Endothelial cell of umbilical vein (primary cell): ENCODE measurements around the gene PCLO. TPM values are rescaled to one million over a fixed set of nuclear protein-coding genes. Genes with fewer than 3 reads are reported as not detected.
A peak's percentile ranks its signal among the peaks of the same experiment; 100 is the strongest.

Experiments used
- BruUV-seq: library from RNA; stranded (reverse); fragments of 400-500 nt; replicated peaks from 2 replicates; lab custom pipeline; 2021; lab: Mats Ljungman, UMichigan
- CTCF ChIA-PET: fragments of 300-600, 350-600 bp; sonication (Branson Sonifier 250); formaldehyde crosslinking; loops from one replicate; lab custom pipeline; 2021; ENCODE audit warnings: antibody characterized with exemption, inconsistent platforms; lab: Charles Lee
- POLR2A ChIA-PET: fragments of 300-600, 350-600 bp; sonication (Branson Sonifier 250); formaldehyde crosslinking; loops from one replicate; lab custom pipeline; 2021; ENCODE audit warnings: antibody characterized with exemption, inconsistent platforms; lab: Charles Lee
- DNase-seq: peaks from one replicate; pipeline ENCODE4 v3.0.0-alpha.2; 2011; ENCODE audit warnings: low read depth, low spot score
- FAIRE-seq: peaks from 2 replicates; lab custom pipeline; 2011; peaks lifted over from hg19 to GRCh38; lab: Jason Lieb, UNC
- H2AFZ ChIP-seq: 2 replicates; pipeline ENCODE4 v1.6.0; 2012; ENCODE audit warnings: low read depth, low read length, control low read depth, inconsistent platforms
- H3K27ac ChIP-seq: 2 replicates; pipeline ENCODE4 v1.5.1; 2011; ENCODE audit warnings: low read depth, mild to moderate bottlenecking, control low read depth, low read length, moderate library complexity; ENCODE audit not compliant: insufficient read depth
- H3K27me3 ChIP-seq, 2 experiments: 2 replicates each; pipeline versions ENCODE4 v1.6.0 to v1.6.1; 2011; ENCODE audit warnings: low read length in 2 of 2, mixed read lengths in 1 of 2; ENCODE audit not compliant: control insufficient read depth in 2 of 2, insufficient read depth in 2 of 2
- H3K36me3 ChIP-seq, 2 experiments: 2 replicates in 1 of 2; 3 replicates in 1 of 2; pipeline ENCODE4 v1.5.1; 2011; ENCODE audit warnings: low read length in 2 of 2, mild to moderate bottlenecking in 1 of 2, moderate library complexity in 1 of 2; ENCODE audit not compliant: control insufficient read depth in 2 of 2, insufficient read depth in 2 of 2; ENCODE audit errors: extremely low read depth in 1 of 2
- H3K4me1 ChIP-seq: 3 replicates; pipeline ENCODE4 v1.5.1; 2011; ENCODE audit warnings: mild to moderate bottlenecking, low read length; ENCODE audit not compliant: control insufficient read depth, insufficient read depth; ENCODE audit errors: extremely low read depth
- H3K4me2 ChIP-seq: 2 replicates; pipeline ENCODE4 v1.6.1; 2011; ENCODE audit warnings: low read length, control low read depth, mixed read lengths; ENCODE audit not compliant: insufficient read depth
- H3K4me3 ChIP-seq, 3 experiments: fragments of 200-600 bp in 1 of 3; sonication (generic), shearing (Covaris generic) in 1 of 3; replicated peaks in 1 of 3; 2 replicates each; pipeline ENCODE4 v1.5.1; 2011 to 2016; ENCODE audit warnings: control low read depth in 3 of 3, low read length in 3 of 3, mild to moderate bottlenecking in 2 of 3, inconsistent platforms in 1 of 3, low read depth in 1 of 3, moderate library complexity in 1 of 3; ENCODE audit not compliant: insufficient read depth in 1 of 3
- H3K79me2 ChIP-seq: 2 replicates; pipeline ENCODE4 v1.6.0; 2012; ENCODE audit warnings: low read length, inconsistent platforms; ENCODE audit not compliant: control insufficient read depth, insufficient read depth
- H3K9ac ChIP-seq: replicated peaks from 2 replicates; pipeline ENCODE3; 2011; ENCODE audit warnings: low read length, control low read depth; ENCODE audit not compliant: insufficient read depth; ENCODE audit errors: extremely low read depth
- H3K9me1 ChIP-seq: replicated peaks from 3 replicates; pipeline ENCODE4 v1.6.0; 2011; ENCODE audit warnings: mild to moderate bottlenecking, low read length; ENCODE audit not compliant: control insufficient read depth, insufficient read depth; ENCODE audit errors: extremely low read depth
- H3K9me3 ChIP-seq: replicated peaks from 2 replicates; pipeline ENCODE4 v1.5.1; 2012; ENCODE audit warnings: low read length, inconsistent platforms; ENCODE audit not compliant: control insufficient read depth, insufficient read depth
- H4K20me1 ChIP-seq: replicated peaks from 2 replicates; pipeline ENCODE3; 2011; ENCODE audit warnings: mild to moderate bottlenecking, low read length; ENCODE audit not compliant: control insufficient read depth, insufficient read depth; ENCODE audit errors: extremely low read depth
- EZH2 ChIP-seq: IDR thresholded peaks from 2 replicates; pipeline ENCODE4 v1.6.1; 2012; ENCODE audit warnings: borderline replicate concordance, low read depth, mild to moderate bottlenecking, moderate library complexity, low read length, inconsistent platforms; ENCODE audit not compliant: severe bottlenecking
- FOS ChIP-seq: IDR thresholded peaks from 2 replicates; pipeline ENCODE4 v1.6.1; 2011; ENCODE audit warnings: mild to moderate bottlenecking, low read length, moderate library complexity, borderline replicate concordance; ENCODE audit not compliant: insufficient read depth
- GATA2 ChIP-seq: IDR thresholded peaks from 2 replicates; pipeline ENCODE4 v1.7.0; 2011; ENCODE audit warnings: low read depth, mild to moderate bottlenecking, moderate library complexity, mixed read lengths, low read length; ENCODE audit not compliant: insufficient read length, insufficient read depth
- JUN ChIP-seq: IDR thresholded peaks from 2 replicates; pipeline ENCODE4 v1.6.1; 2011; ENCODE audit warnings: borderline replicate concordance, low read depth; ENCODE audit not compliant: insufficient read length, insufficient read depth
- MAX ChIP-seq: IDR thresholded peaks from 2 replicates; pipeline ENCODE4 v1.6.1; 2011; ENCODE audit not compliant: insufficient read depth, insufficient read length
- MYC ChIP-seq: IDR thresholded peaks from one replicate; pipeline ENCODE4 v1.6.1; 2011; ENCODE audit warnings: mild to moderate bottlenecking, low read depth, low read length
- POLR2A ChIP-seq: IDR thresholded peaks from 2 replicates; pipeline ENCODE4 v1.6.1; 2012; ENCODE audit warnings: low read depth, mild to moderate bottlenecking, control low read depth, low read length
- POLR2AphosphoS5 ChIP-seq: IDR thresholded peaks from 2 replicates; pipeline ENCODE4 v1.6.1; 2012; ENCODE audit warnings: low read depth, mild to moderate bottlenecking, control low read depth, low read length, moderate library complexity; ENCODE audit not compliant: insufficient read depth
- dilution Hi-C: fragments of 300-500 bp; cut with MboI; formaldehyde crosslinking; loops from one replicate; pipeline ENCODE4 v1.15.0; 2019; ENCODE audit warnings: low sequenced_read_pairs; ENCODE audit not compliant: extremely low pct_ligation_motif_present
- intact Hi-C: fragments of 100-400 bp; cut with micrococcal nuclease; formaldehyde crosslinking; loops from one replicate; pipeline ENCODE4 v1.10.0; 2022
- polyA plus RNA-seq, 4 experiments: library from polyadenylated mRNA; depleted of rRNA in 3 of 4; stranded (reverse) in 3 of 4; unstranded in 1 of 4; fragments of >200 nt; gene quantifications; 2 replicates each; pipeline versions ENCODE4 v1.2.1 to v1.2.3, GENCODE V29; 2011 to 2012; ENCODE audit warnings: missing spikeins in 1 of 4
- total RNA-seq: library from RNA; stranded (reverse); gene quantifications from 2 replicates; pipeline ENCODE4 v1.2.3, GENCODE V29; 2021
- TF ChIP-seq, protein P1 (sequence below), 2 donors: IDR thresholded peaks; 1 replicate in 1 of 2; 2 replicates in 1 of 2; pipeline ENCODE4 v1.5.1; 2011; ENCODE audit warnings: low read length in 2 of 2, mild to moderate bottlenecking in 2 of 2, moderate library complexity in 2 of 2, control low read depth in 1 of 2, inconsistent platforms in 1 of 2, low read depth in 1 of 2; ENCODE audit not compliant: insufficient read depth in 1 of 2; ENCODE audit errors: extremely low read depth in 1 of 2

The PCLO gene
- total and polyA plus RNA-seq, 2 donors (not counting 3 experiments of a cell fraction or from before 2014, with no cell fraction given): 0.04 to 0.75 TPM

DNA sequence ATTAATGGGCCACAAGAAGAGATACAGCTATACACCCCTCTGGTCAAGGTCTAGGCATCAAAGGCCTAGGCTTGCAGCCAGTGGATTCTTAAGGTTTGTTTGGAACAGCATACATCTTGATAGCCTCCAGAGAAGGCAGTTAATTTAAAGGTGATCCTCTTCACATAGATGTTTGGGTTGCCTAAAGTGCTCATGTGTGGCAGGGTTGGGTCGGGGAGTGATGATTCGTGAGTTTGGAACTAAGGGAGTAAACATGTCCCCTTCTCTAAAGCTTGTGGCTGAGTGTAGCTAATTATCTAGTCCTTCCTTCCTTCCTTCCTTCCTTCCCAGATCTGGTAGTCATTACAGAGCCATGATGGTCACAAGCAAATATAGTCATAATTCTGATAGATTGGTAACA, 12.4 kb downstream of the PCLO start:
- Histone ChIP-seq H3K27ac (no peak overlapping the region), H3K4me1 (peaks cover 11% of the 10 kb centered on the region), H2AFZ (no peak overlapping the region), H3K4me3 (no peak overlapping the region), H3K36me3 (no peaks in the 10 kb centered on the region), H3K4me2 (no peak overlapping the region), H3K9ac (no peak overlapping the region), H3K9me3 (no peaks in the 10 kb centered on the region), H3K9me1 (no peaks in the 10 kb centered on the region), H3K79me2 (no peaks in the 10 kb centered on the region), H4K20me1 (no peaks in the 10 kb centered on the region), H3K27me3 (no peaks in the 10 kb centered on the region)
- FAIRE-seq (peak; percentile 37), DNase-seq (no peak)
- TF ChIP-seq GATA2 (no peak), JUN (no peak), POLR2A (no peak), MYC (no peak), EZH2 (no peak), FOS (no peak), POLR2AphosphoS5 (no peak), MAX (no peak)
- TF ChIP-seq, protein P1, sequence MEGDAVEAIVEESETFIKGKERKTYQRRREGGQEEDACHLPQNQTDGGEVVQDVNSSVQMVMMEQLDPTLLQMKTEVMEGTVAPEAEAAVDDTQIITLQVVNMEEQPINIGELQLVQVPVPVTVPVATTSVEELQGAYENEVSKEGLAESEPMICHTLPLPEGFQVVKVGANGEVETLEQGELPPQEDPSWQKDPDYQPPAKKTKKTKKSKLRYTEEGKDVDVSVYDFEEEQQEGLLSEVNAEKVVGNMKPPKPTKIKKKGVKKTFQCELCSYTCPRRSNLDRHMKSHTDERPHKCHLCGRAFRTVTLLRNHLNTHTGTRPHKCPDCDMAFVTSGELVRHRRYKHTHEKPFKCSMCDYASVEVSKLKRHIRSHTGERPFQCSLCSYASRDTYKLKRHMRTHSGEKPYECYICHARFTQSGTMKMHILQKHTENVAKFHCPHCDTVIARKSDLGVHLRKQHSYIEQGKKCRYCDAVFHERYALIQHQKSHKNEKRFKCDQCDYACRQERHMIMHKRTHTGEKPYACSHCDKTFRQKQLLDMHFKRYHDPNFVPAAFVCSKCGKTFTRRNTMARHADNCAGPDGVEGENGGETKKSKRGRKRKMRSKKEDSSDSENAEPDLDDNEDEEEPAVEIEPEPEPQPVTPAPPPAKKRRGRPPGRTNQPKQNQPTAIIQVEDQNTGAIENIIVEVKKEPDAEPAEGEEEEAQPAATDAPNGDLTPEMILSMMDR (IDR thresholded peaks at IDR 0.05; ENCODE audit: extremely low read depth in 1 of 2, insufficient read depth in 1 of 2, low read depth in 1 of 2, low read length in 2 of 2): no peak
- no TSS peak for BruUV-seq
- intact Hi-C loops: no loop called here
- ChIA-PET POLR2A (no interaction called here), CTCF (no interaction called here)
- dilution Hi-C loops: no loop called here
